HCT116 (cell line): Measurements from ENCODE around the gene DOCK11. TPM values are rescaled to one million over a fixed set of nuclear protein-coding genes. Genes with fewer than 3 reads are reported as not detected.

Experiments
- ATAC-seq: fragments of 200-7000 bp; cut with Tn5 transposase; 2 replicates; pipeline ENCODE4 v1.9.1; 2020; ENCODE audit warnings: mild to moderate bottlenecking, moderate library complexity
- BruUV-seq: library from RNA; stranded (reverse); fragments of 400-500 nt; replicated peaks from 2 replicates; lab custom pipeline; 2021; lab: Mats Ljungman, UMichigan
- CTCF ChIA-PET: fragments of 300-600 bp; sonication (Branson Sonifier 250); formaldehyde crosslinking; loops from one replicate; lab custom pipeline; 2021; ENCODE audit warnings: antibody characterized with exemption; lab: Charles Lee
- POLR2A ChIA-PET: fragments of 300-600, 350-600 bp; sonication (Branson Sonifier 250); formaldehyde crosslinking; loops from one replicate; lab custom pipeline; 2021; ENCODE audit warnings: antibody characterized with exemption; lab: Charles Lee
- RAD21 ChIA-PET, 2 experiments: fragments of 300-600 bp; sonication (Branson Sonifier 250); formaldehyde crosslinking; loops; one replicate each; lab custom pipeline; 2023; ENCODE audit warnings: low total read pairs in 2 of 2; ENCODE audit not compliant: uncharacterized antibody in 2 of 2, unreplicated experiment in 2 of 2, low non-redundant PET in 1 of 2; lab: Charles Lee
- DNase-seq: peaks from one replicate; pipeline ENCODE4 v3.0.0-alpha.2; 2010; ENCODE audit warnings: low read depth, low spot score
- H2AFZ ChIP-seq: fragments of 200-600 bp; shearing (Covaris generic), sonication (generic); 2 replicates; pipeline ENCODE4 v1.6.1; 2017; ENCODE audit warnings: low read depth, mixed run types, mixed read lengths, antibody characterized with exemption, low read length; ENCODE audit not compliant: poor library complexity, severe bottlenecking
- H3K27ac ChIP-seq: 2 replicates; pipeline ENCODE4 v1.5.1; 2012; ENCODE audit warnings: low read depth, low read length
- H3K27me3 ChIP-seq: fragments of 200-600 bp; sonication (generic); 2 replicates; pipeline ENCODE4 v1.6.1; 2016; ENCODE audit warnings: mixed run types, low read length, mixed read lengths; ENCODE audit not compliant: insufficient read depth
- H3K36me3 ChIP-seq, 2 experiments: fragments of 200-500 bp in 1 of 2; fragments of 200-600 bp in 1 of 2; sonication (Bioruptor generic) in 1 of 2; sonication (generic) in 1 of 2; 2 replicates each; pipeline versions ENCODE4 v1.5.1 to v1.6.1; 2014 to 2016; ENCODE audit warnings: low read length in 2 of 2, inconsistent platforms in 1 of 2, mixed read lengths in 1 of 2, mixed run types in 1 of 2; ENCODE audit not compliant: insufficient read depth in 2 of 2, control insufficient read depth in 1 of 2
- H3K4me1 ChIP-seq, 2 experiments: fragments of 200-600 bp in 1 of 2; sonication (generic) in 1 of 2; 2 replicates each; pipeline versions ENCODE4 v1.5.1 to v1.6.1; 2012 to 2017; ENCODE audit warnings: low read length in 2 of 2, inconsistent platforms in 1 of 2, mild to moderate bottlenecking in 1 of 2, mixed read lengths in 1 of 2, mixed run types in 1 of 2, moderate library complexity in 1 of 2; ENCODE audit not compliant: insufficient read depth in 2 of 2, control insufficient read depth in 1 of 2
- H3K4me2 ChIP-seq: fragments of 200-600 bp; sonication (generic); 2 replicates; pipeline ENCODE4 v1.6.1; 2017; ENCODE audit warnings: mixed run types, low read length, mixed read lengths
- H3K4me3 ChIP-seq, 2 experiments: fragments of 200-600 bp in 1 of 2; sonication (generic) in 1 of 2; replicated peaks in 1 of 2; 2 replicates each; pipeline ENCODE4 v1.5.1; 2011 to 2016; ENCODE audit warnings: low read length in 2 of 2, control low read depth in 1 of 2, low read depth in 1 of 2, mild to moderate bottlenecking in 1 of 2, mixed read lengths in 1 of 2, mixed run types in 1 of 2
- H3K79me2 ChIP-seq: fragments of 200-600 bp; sonication (generic); 2 replicates; pipeline ENCODE4 v1.6.1; 2017; ENCODE audit warnings: mild to moderate bottlenecking, mixed run types, low read length, moderate library complexity, mixed read lengths; ENCODE audit not compliant: insufficient read depth
- H3K9ac ChIP-seq: fragments of 200-600 bp; sonication (generic); 2 replicates; pipeline ENCODE4 v1.6.1; 2016; ENCODE audit warnings: low read length, mixed read lengths
- H3K9me2 ChIP-seq: fragments of 200-600 bp; sonication (generic), shearing (Covaris generic); 2 replicates; pipeline ENCODE4 v1.6.1; 2017; ENCODE audit warnings: mixed run types, mild to moderate bottlenecking, moderate library complexity; ENCODE audit not compliant: insufficient read depth
- H3K9me3 ChIP-seq, 2 experiments: fragments of 200-500 bp in 1 of 2; fragments of 200-600 bp in 1 of 2; sonication (Bioruptor generic) in 1 of 2; sonication (generic) in 1 of 2; 2 replicates each; pipeline ENCODE4 v1.6.1; 2014 to 2017; ENCODE audit warnings: low read length in 2 of 2, mixed read lengths in 2 of 2, inconsistent platforms in 1 of 2, low read depth in 1 of 2, mild to moderate bottlenecking in 1 of 2, mixed run types in 1 of 2, moderate library complexity in 1 of 2; ENCODE audit not compliant: control insufficient read depth in 1 of 2, insufficient read depth in 1 of 2
- H4K20me1 ChIP-seq: fragments of 200-600 bp; sonication (generic), shearing (Covaris generic); 2 replicates; pipeline ENCODE4 v1.6.1; 2017; ENCODE audit warnings: mixed run types, mild to moderate bottlenecking, moderate library complexity; ENCODE audit not compliant: insufficient read depth
- CBX3 ChIP-seq: IDR thresholded peaks from 2 replicates; pipeline ENCODE4 v1.6.1; 2012; ENCODE audit warnings: low read depth
- CEBPB ChIP-seq: IDR thresholded peaks from 2 replicates; pipeline ENCODE4 v1.6.1; 2012; ENCODE audit warnings: low read depth
- CTCF ChIP-seq, 3 experiments: fragments of 200-600 bp in 1 of 3; sonication (generic) in 1 of 3; IDR thresholded peaks in 2 of 3; conservative IDR thresholded peaks in 1 of 3; 2 replicates each; pipeline ENCODE4 v1.5.1; 2012 to 2017; ENCODE audit warnings: low read depth in 2 of 3, low read length in 2 of 3, antibody characterized with exemption in 1 of 3, borderline replicate concordance in 1 of 3, control low read depth in 1 of 3, mild to moderate bottlenecking in 1 of 3, mixed read lengths in 1 of 3, mixed run types in 1 of 3, moderate library complexity in 1 of 3; ENCODE audit not compliant: insufficient read depth in 1 of 3
- ELF1 ChIP-seq: IDR thresholded peaks from 2 replicates; pipeline ENCODE4 v1.6.1; 2012; ENCODE audit warnings: low read depth, borderline replicate concordance
- EZH2phosphoT487 ChIP-seq: fragments of 200-600 bp; IDR thresholded peaks from 2 replicates; pipeline ENCODE4 v1.6.1; 2018; ENCODE audit warnings: antibody characterized with exemption, borderline replicate concordance
- RAD21 ChIP-seq: IDR thresholded peaks from 2 replicates; pipeline ENCODE4 v1.6.1; 2012; ENCODE audit warnings: low read depth, mild to moderate bottlenecking
- REST ChIP-seq: IDR thresholded peaks from 2 replicates; pipeline ENCODE4 v1.6.1; 2012; ENCODE audit warnings: low read depth
- TCF7L2 ChIP-seq: IDR thresholded peaks from 2 replicates; pipeline ENCODE4 v1.7.0; 2011; ENCODE audit warnings: borderline replicate concordance, inconsistent platforms; ENCODE audit not compliant: insufficient read depth, insufficient read length; ENCODE audit errors: extremely low read depth
- ZBTB33 ChIP-seq: IDR thresholded peaks from 2 replicates; pipeline ENCODE4 v1.6.1; 2011; ENCODE audit warnings: mild to moderate bottlenecking, low read length, moderate library complexity; ENCODE audit not compliant: insufficient replicate concordance; ENCODE audit errors: extremely low read depth
- ZFX ChIP-seq: fragments of 450-650 bp; IDR thresholded peaks from 2 replicates; pipeline ENCODE4 v1.6.1; 2017
- intact Hi-C: fragments of 100-400 bp; cut with micrococcal nuclease; formaldehyde crosslinking; loops from 2 replicates; pipeline ENCODE4 v1.10.0; 2022
- total RNA-seq: library from RNA; stranded (reverse); gene quantifications from one replicate; pipeline ENCODE4 v1.2.1, GENCODE V29; 2021; ENCODE audit not compliant: unreplicated experiment

The DOCK11 gene
- total RNA-seq, 1 experiment from 2014 or later = 0.59 TPM

GRCh38 chrX:118724775-118725174, 229.2 kb downstream of the DOCK11 start:
- H3K4me2 ChIP-seq = peak overlapping the region; percentile 30; the same call in 1 of the 2 replicates
- no peaks in the 10 kb centered on the region for H3K27me3 ChIP-seq
- no peaks in the 10 kb centered on the region for H3K9me3 ChIP-seq
- H2AFZ ChIP-seq = no peak overlapping the region
- no peak for TF ChIP-seq ZFX
- TF ChIP-seq ELF1 = no peak
- no peak for TF ChIP-seq CEBPB
- H4K20me1 ChIP-seq = no peaks in the 10 kb centered on the region
- no peak for DNase-seq
- H3K36me3 ChIP-seq = no peaks in the 10 kb centered on the region
- no TSS peak for BruUV-seq
- H3K27ac ChIP-seq = no peak overlapping the region
- no peaks in the 10 kb centered on the region for H3K9me2 ChIP-seq
- no peak overlapping the region for H3K9ac ChIP-seq
- intact Hi-C loops = no loop called here
- no peaks in the 10 kb centered on the region for H3K79me2 ChIP-seq
- no peak overlapping the region for H3K4me3 ChIP-seq
- ChIA-PET RAD21 (no interaction called here), POLR2A (no interaction called here), CTCF (no interaction called here)
- H3K4me1 ChIP-seq = peaks cover 14 to 31% of the 10 kb centered on the region in 2 experiments
- no peak for ATAC-seq

GRCh38 chrX:118726396-118726795, 230.8 kb downstream of the DOCK11 start:
- no peaks in the 10 kb centered on the region for H3K79me2 ChIP-seq
- POLR2A ChIA-PET = interaction anchor here (0.7 kb wide), 1 partner anchor 14 kb away, joined by 3 read pairs; no protein-coding TSS in a partner anchor
- no peaks in the 10 kb centered on the region for H3K9me3 ChIP-seq
- no peak for DNase-seq
- H4K20me1 ChIP-seq = no peaks in the 10 kb centered on the region
- no peaks in the 10 kb centered on the region for H3K36me3 ChIP-seq
- peak overlapping the region in 1 of 2 experiments; percentile 62; a peak in 1 of 4 replicates for H3K4me3 ChIP-seq
- no TSS peak for BruUV-seq
- RAD21 ChIA-PET = no interaction called here
- CTCF ChIA-PET = no interaction called here
- H3K4me2 ChIP-seq = peak overlapping the region; percentile 72
- TF ChIP-seq EZH2phosphoT487 (no peak), RAD21 (no peak), CBX3 (no peak), CTCF (IDR thresholded peaks at IDR 0.05 in 2 of 3, conservative IDR thresholded peaks at IDR 0.05 in 1 of 3; ENCODE audit: borderline replicate concordance in 1 of 3, insufficient read depth in 1 of 3, low read depth in 2 of 3, low read length in 2 of 3) (no peak), ZBTB33 (no peak), REST (no peak), TCF7L2 (no peak)
- TF ChIP-seq, all 23 proteins: peak for 0
- no peak for ATAC-seq
- H2AFZ ChIP-seq = no peak overlapping the region
- H3K27me3 ChIP-seq = no peaks in the 10 kb centered on the region
- H3K9me2 ChIP-seq = no peaks in the 10 kb centered on the region
- peaks cover 18 to 43% of the 10 kb centered on the region in 2 experiments for H3K4me1 ChIP-seq
- intact Hi-C loops = no loop called here
- H3K27ac ChIP-seq = peak overlapping the region; percentile 52
- peak overlapping the region; percentile 68; the same call in 1 of the 2 replicates for H3K9ac ChIP-seq
